ENCODE measurements around the gene ITGAD.

- TF ChIP-seq SUZ12 (IDR thresholded peaks at IDR 0.05; ENCODE audit: extremely low read depth, insufficient read depth, insufficient read length) (no peak), YY1 (IDR thresholded peaks at IDR 0.05; ENCODE audit: insufficient read depth, insufficient read length) (no peak), ZNF274 (IDR thresholded peaks at IDR 0.05; ENCODE audit: low read depth, low read length) (no peak)
Observed at GRCh38 chr16:31351942-31352325, 41.2 kb upstream of the ITGAD start.

All from NT2/D1 (cell line).